Stimulated activated CD4-positive, alpha-beta T cell treated with anti-CD3 and anti-CD28 coated beads, TNF-alpha, amount 100 ng/mL, for 1 hour (primary cell): ENCODE results near the gene CACNA1S.
A peak's percentile ranks its signal among the peaks of the same experiment; 100 is the strongest.

Experiments used
- DNase-seq, 3 donors: peaks; one replicate each; pipeline ENCODE4 v3.0.0-alpha.2; 2020; ENCODE audit warnings: low read depth in 3 of 3, low spot score in 1 of 3

CACNA1S gene

GRCh38 chr1:201038186-201038876, 73.9 kb downstream of the CACNA1S start:
- no peak for DNase-seq

GRCh38 chr1:201036188-201036842, 75.9 kb downstream of the CACNA1S start:
- DNase-seq = no peak

- DNase-seq = no peak
Observed at GRCh38 chr1:201034671-201035070, 77.6 kb downstream of the CACNA1S start.

GRCh38 chr1:201032408-201032807, 79.8 kb downstream of the CACNA1S start:
- DNase-seq = no peak

GRCh38 chr1:201028461-201028889, 83.8 kb downstream of the CACNA1S start:
- DNase-seq = no peak

- DNase-seq = no peak
Observed at GRCh38 chr1:201026836-201027235, 85.4 kb downstream of the CACNA1S start.

GRCh38 chr1:201026234-201026633, 86.0 kb downstream of the CACNA1S start:
- DNase-seq = no peak

- no peak for DNase-seq
Observed at GRCh38 chr1:201025571-201026002, 86.6 kb downstream of the CACNA1S start.

- no peak for DNase-seq
Observed at GRCh38 chr1:201024625-201024998, 87.6 kb downstream of the CACNA1S start.

- no peak for DNase-seq
Observed at GRCh38 chr1:201023920-201024624, 88.2 kb downstream of the CACNA1S start.

- DNase-seq = peak; percentile 72 to 88 (median 84)
Observed at GRCh38 chr1:201023517-201023902, 88.7 kb downstream of the CACNA1S start, which contains the start of gene KIF21B. Gene KIF21B, minus strand, starts transcription at chr1:201023714. Its CDS starts 331 bp downstream, at chr1:201023383.

GRCh38 chr1:201022820-201023516, 89.3 kb downstream of the CACNA1S start:
- DNase-seq = peak in 1 of 3 donors; percentile 21

GRCh38 chr1:201022493-201022819, 89.8 kb downstream of the CACNA1S start:
- DNase-seq = no peak

- no peak for DNase-seq
Observed at GRCh38 chr1:201021630-201022492, 90.4 kb downstream of the CACNA1S start.

- no peak for DNase-seq
Observed at GRCh38 chr1:201020721-201021629, 91.3 kb downstream of the CACNA1S start.

- DNase-seq = no peak
Observed at GRCh38 chr1:201020040-201020591, 92.1 kb downstream of the CACNA1S start.

- peak; percentile 68 to 75 (median 69) for DNase-seq
Observed at GRCh38 chr1:201019321-201019977, 92.8 kb downstream of the CACNA1S start.

- no peak for DNase-seq
Observed at GRCh38 chr1:201017828-201018163, 94.4 kb downstream of the CACNA1S start.
